HG03432 (cell line): ENCODE measurements around the gene ACBD4.

Experiments
- ATAC-seq: cut with Tn5 transposase; IDR thresholded peaks from one replicate; pipeline ENCODE4 v1.9.1; 2021; ENCODE audit warnings: mild to moderate bottlenecking, moderate library complexity; ENCODE audit not compliant: unreplicated experiment

Gene ACBD4

GRCh38 chr17:45135192-45135977 lies at the start of gene ACBD4:
ACBD4 (plus strand) TSS chr17:45135687; CDS start chr17:45136145, 458 bp downstream.
- ATAC-seq: peak; percentile 76

- no peak for ATAC-seq
Measured at GRCh38 chr17:45086391-45086790, 49.1 kb upstream of the ACBD4 start.

DNA sequence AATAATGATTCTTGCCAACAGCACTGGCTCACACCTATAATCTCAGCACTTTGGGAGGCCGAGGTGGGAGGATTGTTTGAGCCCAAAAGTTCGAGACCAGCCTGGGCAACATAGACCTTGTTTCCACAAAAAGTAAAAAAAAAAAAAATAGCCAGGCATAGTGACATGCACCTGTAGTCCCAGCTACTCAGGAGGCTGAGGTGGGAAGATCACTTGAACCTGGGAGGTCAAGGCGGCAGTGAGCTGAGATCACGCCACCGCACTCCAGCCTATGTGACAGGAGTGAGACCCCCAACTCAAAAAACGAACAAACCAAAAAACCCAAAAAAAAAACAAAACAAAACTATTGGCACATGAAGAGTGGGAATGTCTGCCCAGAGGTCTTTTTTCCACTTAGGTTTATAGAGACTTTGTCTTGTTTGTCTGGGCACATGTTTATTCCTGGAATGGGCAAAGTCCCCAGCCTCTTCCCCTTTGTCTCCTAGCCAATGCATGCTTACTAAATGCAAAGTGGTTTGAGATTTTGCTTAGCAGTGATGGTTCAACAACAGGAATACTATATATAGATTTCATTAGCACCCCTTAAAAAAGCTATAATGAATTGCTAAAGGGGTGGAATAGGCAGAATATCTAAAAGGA lies 48.5 kb upstream of the ACBD4 start:
- ATAC-seq: no peak

DNA sequence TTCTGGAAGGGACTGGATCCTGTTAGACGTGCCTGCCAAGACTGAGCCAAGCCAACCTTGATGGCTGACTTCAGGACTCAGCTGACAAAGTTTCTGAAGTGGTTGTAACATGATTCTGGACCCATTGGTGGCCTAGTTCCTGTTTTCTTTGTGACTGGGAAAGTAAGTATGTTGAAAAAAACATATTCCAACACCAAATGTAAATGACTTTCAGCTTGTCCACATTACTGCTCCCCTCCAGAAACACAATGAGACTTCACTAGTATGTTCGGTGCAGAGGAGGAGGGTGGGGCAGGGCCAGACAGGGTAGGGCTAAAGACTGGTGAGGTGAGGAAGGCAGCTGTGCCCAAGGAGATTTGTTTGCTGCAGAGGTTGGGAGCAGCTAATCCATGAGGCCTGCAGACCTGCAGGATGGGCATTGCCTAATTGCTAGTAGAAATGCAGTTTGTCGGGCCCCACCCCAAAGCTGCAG lies 47.9 kb upstream of the ACBD4 start:
- ATAC-seq: no peak

DNA sequence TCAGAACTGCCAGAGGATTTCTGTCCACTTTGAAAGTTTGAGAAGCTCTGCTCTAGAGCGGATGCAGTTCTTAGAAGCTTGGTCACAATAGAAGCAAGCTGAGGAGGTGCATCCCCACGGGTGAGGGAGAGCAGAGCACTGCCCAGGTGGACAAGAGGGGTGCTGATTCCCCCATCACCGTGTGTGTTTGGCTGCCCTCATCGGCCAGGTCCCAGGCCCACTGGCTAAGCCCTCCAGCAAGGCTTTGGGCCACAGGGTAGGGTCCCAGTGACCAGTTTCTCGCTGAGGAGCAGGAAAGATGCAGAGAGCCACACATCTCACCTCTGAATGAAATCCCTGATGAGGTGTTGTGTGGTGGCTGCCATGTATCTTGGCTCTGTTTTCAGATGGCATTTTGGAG lies 47.5 kb upstream of the ACBD4 start:
- no peak for ATAC-seq

DNA sequence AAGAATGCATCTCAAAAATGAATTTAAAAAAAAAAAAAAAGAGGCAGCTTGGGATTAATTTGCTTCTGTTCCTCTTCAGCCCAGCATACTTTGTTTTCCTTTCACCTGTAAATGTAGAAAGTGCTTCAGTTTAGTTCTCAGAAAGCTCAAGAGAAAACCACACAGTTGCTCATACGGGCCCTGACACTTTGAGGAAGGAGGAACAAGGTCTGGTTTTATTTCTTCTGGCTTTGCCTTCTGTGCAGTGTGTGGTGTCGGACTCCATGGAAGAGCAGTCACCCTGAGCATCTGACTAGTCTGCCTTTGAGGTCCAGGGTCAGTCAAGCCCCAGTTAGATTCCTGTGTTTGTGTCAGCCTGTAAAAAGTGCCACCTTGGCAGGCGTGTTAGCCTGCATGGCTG lies 46.7 kb upstream of the ACBD4 start:
- no peak for ATAC-seq

DNA sequence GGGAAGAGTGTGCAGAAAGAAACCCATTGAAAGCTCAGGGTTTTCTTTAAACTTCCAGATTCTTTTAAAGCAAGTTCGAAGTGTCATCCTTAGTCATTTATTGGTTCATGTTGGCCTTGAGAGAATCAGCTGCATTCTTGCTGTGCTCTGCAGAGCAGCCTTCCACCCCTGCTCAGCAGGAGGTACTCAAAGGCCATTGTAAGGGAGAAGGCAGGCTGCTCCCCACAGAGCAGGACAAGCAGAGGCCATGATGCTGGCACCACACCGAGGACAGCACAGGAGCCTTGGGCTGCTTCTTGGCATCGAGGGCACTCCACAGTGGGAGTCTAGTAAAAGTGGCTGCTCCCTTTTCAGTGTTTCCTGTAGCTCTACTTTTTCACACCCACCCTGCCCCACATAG lies 44.8 kb upstream of the ACBD4 start:
- ATAC-seq: no peak

DNA sequence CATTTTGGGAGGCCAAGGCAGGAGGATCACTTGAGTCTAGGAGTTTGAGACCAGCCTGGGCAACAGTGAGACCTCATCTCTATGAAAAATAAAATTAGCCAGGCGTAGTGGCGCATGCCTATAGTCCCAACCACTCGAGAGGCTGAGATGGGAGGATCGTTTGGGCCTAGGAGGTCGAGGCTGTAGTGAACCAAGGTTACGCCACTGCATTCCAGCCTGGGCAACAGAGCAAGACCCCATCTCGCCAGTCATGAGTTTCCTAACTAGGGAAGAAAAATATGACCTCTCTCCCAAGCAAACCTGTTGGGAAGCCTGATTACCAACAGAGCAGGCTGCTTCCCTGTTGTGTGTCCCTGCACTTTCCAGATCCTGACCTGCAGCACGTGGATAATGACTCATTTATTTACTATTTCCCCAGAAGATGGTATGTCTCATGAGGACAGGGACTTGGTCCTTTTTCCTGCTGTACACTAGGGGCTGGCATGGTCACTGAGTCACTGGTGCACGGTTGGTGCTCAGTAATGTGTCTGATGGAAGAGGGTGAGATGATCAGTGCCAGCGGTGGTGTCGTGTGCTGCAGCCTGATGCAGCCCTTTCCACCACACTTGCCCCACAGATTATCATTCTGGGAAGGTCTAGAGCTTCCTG lies 43.6 kb upstream of the ACBD4 start:
- ATAC-seq: no peak

DNA sequence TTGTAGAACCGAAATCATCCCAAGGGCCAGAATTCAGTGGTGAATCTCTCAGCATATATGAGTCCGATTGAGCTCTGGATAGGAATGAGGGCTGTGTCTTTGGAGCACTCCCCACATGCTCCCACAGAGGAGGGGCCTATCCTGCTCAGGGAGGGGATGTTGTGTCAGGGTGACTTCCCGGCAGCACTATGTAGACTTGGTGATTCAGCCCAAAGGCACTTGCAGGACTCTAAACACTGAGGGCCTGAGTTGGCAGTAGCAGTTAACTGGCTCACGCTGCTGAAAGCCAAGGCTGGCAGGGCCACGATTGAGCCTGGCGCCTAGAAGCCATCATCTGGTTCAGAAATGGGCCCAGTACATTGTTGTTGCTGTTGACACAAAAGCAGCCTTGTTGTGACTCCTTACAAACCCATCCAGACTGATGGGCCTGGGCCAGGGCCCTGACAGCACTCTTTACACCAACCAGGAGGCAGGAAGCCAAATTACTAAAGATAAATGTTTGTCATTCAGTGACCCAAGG lies 42.5 kb upstream of the ACBD4 start:
- no peak for ATAC-seq

- no peak for ATAC-seq
Measured at GRCh38 chr17:45093444-45094110, 41.9 kb upstream of the ACBD4 start.

- ATAC-seq: no peak
Measured at GRCh38 chr17:45096141-45096540, 39.3 kb upstream of the ACBD4 start.

DNA sequence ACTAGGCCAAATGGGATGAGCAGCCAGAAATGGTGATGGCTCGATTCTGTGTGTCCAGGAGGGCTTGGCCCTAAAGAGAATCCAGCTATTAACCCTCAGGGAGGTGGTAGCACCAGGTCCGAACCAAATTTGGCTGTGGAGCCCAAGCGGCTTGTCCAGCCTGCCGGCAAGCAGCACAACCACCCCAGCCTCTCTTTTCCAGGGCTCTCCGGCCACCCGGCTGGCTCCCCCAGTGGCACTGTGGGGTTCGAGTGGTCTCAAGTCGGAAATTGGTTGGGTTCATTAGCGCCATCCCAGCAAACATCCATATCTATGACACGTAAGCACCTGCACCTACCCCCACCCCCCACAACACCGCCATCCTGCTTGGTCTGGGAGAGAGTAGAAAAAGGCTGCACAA lies 38.6 kb upstream of the ACBD4 start:
- ATAC-seq: no peak

DNA sequence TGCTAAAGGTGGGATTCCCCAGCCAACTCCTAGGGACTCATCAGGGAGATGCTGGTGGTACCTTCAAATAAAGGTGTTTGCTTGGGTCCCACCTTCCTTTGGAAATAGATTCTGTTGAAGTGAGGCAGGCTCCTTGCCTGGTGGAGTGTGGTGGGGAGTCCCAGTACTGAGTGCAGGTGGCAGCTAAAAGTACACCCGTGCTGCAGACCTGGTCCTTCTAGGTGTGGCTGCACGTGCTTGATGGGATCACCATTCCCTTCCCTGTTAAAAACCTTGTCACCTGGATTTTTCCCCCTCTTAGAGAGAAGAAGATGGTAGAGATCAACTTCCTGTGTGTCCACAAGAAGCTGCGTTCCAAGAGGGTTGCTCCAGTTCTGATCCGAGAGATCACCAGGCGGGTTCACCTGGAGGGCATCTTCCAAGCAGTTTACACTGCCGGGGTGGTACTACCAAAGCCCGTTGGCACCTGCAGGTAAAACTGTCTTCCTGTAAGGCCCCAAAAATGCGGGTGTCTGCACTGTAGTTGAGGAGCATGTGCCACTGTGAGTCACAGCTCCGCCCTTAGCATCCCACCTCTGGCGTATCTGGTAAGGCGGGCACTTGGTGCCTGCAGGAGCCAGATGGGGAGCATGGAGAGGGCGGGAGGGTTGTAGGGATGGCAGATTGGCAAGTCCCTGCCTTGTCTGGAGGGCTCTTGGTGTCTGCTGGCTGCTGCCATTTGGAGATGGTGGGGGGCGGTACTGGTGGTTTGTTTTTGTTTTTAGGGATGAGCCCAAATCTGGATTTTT lies 37.2 kb upstream of the ACBD4 start:
- no peak for ATAC-seq

DNA sequence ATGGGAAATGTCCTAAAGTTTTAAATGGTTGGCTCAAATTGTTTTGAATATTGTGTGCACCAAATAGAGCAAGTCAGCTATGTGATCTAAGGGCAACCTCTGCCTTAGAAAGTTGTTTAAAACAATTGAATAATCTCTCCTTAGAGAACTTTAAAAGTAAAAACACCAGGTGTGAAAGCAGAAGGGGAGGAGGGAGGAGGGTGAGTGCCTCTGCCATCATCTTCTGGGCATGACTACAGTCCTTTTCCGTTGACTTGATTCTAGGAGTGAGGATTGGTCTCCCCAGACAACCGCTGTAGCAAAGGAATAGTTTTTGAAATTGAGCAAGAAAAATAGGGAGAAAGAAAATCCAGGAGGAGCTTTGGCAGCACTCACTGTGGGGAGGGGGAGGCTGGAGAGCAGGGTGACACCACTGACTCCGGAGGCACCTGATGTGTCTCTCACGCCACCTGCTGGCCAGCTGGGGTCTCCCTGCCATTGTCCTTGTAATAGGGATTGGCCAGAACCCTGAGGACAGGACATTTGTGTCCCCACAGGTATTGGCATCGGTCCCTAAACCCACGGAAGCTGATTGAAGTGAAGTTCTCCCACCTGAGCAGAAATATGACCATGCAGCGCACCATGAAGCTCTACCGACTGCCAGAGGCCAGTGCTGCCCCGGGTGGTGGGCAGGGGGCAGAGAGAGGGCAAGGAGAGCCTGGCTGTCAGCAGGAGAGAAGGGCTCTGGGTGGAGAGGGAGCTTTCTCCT lies 36.4 kb upstream of the ACBD4 start:
- ATAC-seq: no peak

DNA sequence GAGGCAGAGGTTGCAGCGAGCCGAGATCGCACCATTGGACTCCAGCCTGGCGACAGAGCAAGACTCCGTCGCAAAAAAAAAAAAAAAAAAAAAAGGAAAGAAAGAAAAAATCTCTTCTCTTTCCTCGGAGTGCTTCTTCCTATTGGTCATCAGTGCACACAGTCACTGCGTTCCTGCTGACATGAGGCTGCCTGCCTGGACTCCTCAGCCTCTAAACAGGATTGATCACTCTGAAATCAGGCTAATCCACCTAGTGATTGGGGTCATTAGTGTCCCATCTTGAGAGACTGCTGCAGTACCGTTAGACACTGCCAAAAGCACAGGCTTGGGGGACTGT lies 34.0 kb upstream of the ACBD4 start:
- no peak for ATAC-seq

DNA sequence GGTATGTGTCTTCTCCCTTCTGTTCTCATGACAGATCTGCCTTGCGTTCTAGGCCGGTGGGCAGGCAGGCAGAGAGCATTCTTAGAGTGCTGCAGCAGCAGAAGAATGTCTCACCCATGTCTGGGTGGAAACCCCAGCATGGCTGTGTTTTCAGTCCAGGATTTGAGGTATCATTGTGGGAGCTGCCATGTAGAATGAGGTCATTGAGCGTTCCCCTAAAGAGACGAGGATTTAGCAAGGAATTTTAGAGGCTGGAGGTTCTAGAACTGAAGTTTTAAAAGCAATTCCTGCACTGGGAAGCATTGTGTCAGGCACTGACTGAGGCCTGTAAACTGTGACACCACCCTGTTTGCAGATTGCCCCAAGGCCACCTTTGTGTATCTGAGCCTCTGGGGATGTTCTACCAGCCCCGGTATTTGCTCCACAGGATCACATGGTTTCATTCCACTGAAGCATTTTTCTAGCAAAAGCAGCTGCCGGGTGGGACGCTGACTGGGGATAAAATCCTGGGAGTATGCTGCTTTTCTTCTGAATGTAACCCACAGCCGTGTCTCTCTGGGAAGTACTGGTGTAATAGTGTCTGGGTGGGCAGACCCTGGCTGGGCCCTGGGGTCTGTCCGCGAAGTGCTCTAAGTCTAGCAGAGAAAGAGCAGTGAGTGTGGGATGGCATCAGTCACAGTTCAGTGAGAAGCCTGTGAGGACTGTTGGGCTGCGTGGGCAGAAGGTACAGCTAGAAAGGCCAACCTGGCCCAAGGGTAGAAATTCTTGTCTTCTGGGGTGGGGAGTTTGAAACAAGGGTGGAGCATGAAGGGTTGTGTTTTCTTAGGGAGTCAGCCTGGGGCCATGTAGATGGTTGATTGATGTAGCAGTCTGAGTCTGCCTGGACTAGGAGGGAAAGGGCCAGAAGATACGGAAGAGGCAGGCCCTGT lies 33.3 kb upstream of the ACBD4 start:
- no peak for ATAC-seq

DNA sequence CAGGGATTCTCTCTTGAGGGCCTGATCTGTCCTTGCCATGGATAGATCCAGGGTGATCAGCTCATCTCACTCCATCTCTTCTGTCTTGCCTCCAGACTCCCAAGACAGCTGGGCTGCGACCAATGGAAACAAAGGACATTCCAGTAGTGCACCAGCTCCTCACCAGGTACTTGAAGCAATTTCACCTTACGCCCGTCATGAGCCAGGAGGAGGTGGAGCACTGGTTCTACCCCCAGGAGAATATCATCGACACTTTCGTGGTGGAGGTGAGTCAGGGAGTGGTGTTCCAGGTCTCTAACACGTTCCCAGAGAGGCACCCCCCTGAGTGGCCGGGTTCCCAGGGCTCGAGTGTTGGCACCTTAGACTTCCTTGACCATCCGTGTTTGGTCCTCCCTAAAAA lies 32.6 kb upstream of the ACBD4 start:
- ATAC-seq: no peak

GRCh38 chr17:45103269-45103795 lies 32.2 kb upstream of the ACBD4 start:
- no peak for ATAC-seq

GRCh38 chr17:45104029-45104428 lies 31.5 kb upstream of the ACBD4 start:
- no peak for ATAC-seq
